Body of pancreas (tissue), 4 donors: Measurements from ENCODE around the gene TMEM266. TPM values are rescaled to one million over a fixed set of nuclear protein-coding genes. Genes with fewer than 3 reads are reported as not detected.

ENCODE experiments used
- ATAC-seq: fragments of 150-250 bp; one replicate; pipeline ENCODE4 v1.9.1; 2016
- DNase-seq, 4 donors: peaks; one replicate each; pipeline ENCODE4 v3.0.0-alpha.2; 2019
- H3K27ac ChIP-seq, 4 donors: fragments of 200-600 bp; sonication (generic); 1 replicate in 3 of 4; 2 replicates in 1 of 4; pipeline versions ENCODE4 v1.5.1 to v1.6.1; 2016 to 2019; ENCODE audit warnings: mild to moderate bottlenecking in 1 of 4, mixed read lengths in 1 of 4, moderate library complexity in 1 of 4
- H3K27me3 ChIP-seq, 2 donors: fragments of 200-600 bp; sonication (generic); one replicate each; pipeline ENCODE4 v1.6.0; 2016; ENCODE audit warnings: mild to moderate bottlenecking in 1 of 2
- H3K36me3 ChIP-seq, 2 donors: fragments of 200-600 bp; sonication (generic); replicated peaks in 1 of 2; 2 replicates each; pipeline ENCODE4 v1.5.1; 2016; ENCODE audit warnings: low read depth in 2 of 2; ENCODE audit not compliant: insufficient read depth in 1 of 2
- H3K4me1 ChIP-seq: fragments of 200-600 bp; sonication (generic); one replicate; pipeline ENCODE4 v1.6.0; 2016
- H3K4me3 ChIP-seq, 2 donors: fragments of 200-600 bp; sonication (generic); 1 replicate in 1 of 2; 2 replicates in 1 of 2; pipeline ENCODE4 v1.5.1; 2016 to 2019
- H3K9me3 ChIP-seq, 3 donors: fragments of 200-600 bp; sonication (generic); 1 replicate in 2 of 3; 2 replicates in 1 of 3; pipeline ENCODE4 v1.5.1; 2016
- CTCF ChIP-seq, 7 experiments: fragments of 450-650 bp in 4 of 7; fragments of 200-600 bp in 3 of 7; sonication (generic) in 3 of 7; IDR thresholded peaks; one replicate each; pipeline ENCODE4 v1.5.1; 2016 to 2019; ENCODE audit warnings: antibody characterized with exemption in 7 of 7
- POLR2A ChIP-seq, 3 donors: fragments of 450-650 bp; IDR thresholded peaks; one replicate each; pipeline ENCODE4 v1.6.1; 2016; ENCODE audit warnings: antibody characterized with exemption in 3 of 3, mild to moderate bottlenecking in 2 of 3
- WGBS, 2 donors: methylation state at CpG; one replicate each; pipeline ENCODE4 v1.1.5; 2017; 5-methylcytosine and 5-hydroxymethylcytosine counted together
- intact Hi-C: fragments of 100-400 bp; cut with DNase I; formaldehyde crosslinking; loops from one replicate; pipeline ENCODE4 v1.15.1; 2023
- total RNA-seq, 2 donors: library from RNA; depleted of rRNA; stranded (reverse); fragments of >200 nt; gene quantifications; one replicate each; pipeline ENCODE4 v1.1.0, GENCODE V29; 2016

Gene TMEM266
- total RNA-seq, 2 donors from 2014 or later = 0.66 to 9.1 TPM

GRCh38 chr15:76155731-76156130, 95.9 kb downstream of the TMEM266 start:
- no peak for DNase-seq
- no peak overlapping the region for H3K27ac ChIP-seq
- no peaks in the 10 kb centered on the region for H3K36me3 ChIP-seq
- H3K4me1 ChIP-seq = peaks cover 19% of the 10 kb centered on the region
- H3K27me3 ChIP-seq = no peaks in the 10 kb centered on the region
- H3K4me3 ChIP-seq = no peak overlapping the region
- ATAC-seq = no peak
- 93 to 94% methylated on average over 7 of the region's 7 CpGs for WGBS, 2 donors
- no peaks in the 10 kb centered on the region for H3K9me3 ChIP-seq
- TF ChIP-seq POLR2A (IDR thresholded peaks at IDR 0.05) (no peak), CTCF (IDR thresholded peaks at IDR 0.05) (no peak)
- intact Hi-C loops = no loop called here

GRCh38 chr15:76158226-76158625, 98.4 kb downstream of the TMEM266 start:
- no peak for TF ChIP-seq CTCF (IDR thresholded peaks at IDR 0.05)
- TF ChIP-seq POLR2A (IDR thresholded peaks at IDR 0.05) = no peak
- no peak overlapping the region for H3K4me3 ChIP-seq
- intact Hi-C loops = no loop called here
- DNase-seq (no peak), ATAC-seq (no peak)
- H3K36me3 ChIP-seq = no peaks in the 10 kb centered on the region
- H3K27me3 ChIP-seq = no peaks in the 10 kb centered on the region
- WGBS, 2 donors = 83 to 95% methylated on average over 10 of the region's 10 CpGs
- no peak overlapping the region for H3K27ac ChIP-seq
- peaks cover 31% of the 10 kb centered on the region for H3K4me1 ChIP-seq
- H3K9me3 ChIP-seq = no peaks in the 10 kb centered on the region

GRCh38 chr15:76158815-76159214, 99.0 kb downstream of the TMEM266 start:
- Histone ChIP-seq H3K27ac (no peak overlapping the region), H3K4me3 (no peak overlapping the region), H3K36me3 (no peaks in the 10 kb centered on the region), H3K4me1 (peaks cover 31% of the 10 kb centered on the region), H3K27me3 (no peaks in the 10 kb centered on the region), H3K9me3 (no peaks in the 10 kb centered on the region)
- WGBS, 2 donors = 73 to 76% methylated on average over 4 to 5 of the region's 5 CpGs
- ATAC-seq (no peak), DNase-seq (no peak)
- no peak for TF ChIP-seq POLR2A (IDR thresholded peaks at IDR 0.05)
- intact Hi-C loops = no loop called here

- DNase-seq (no peak), ATAC-seq (no peak)
- WGBS, 2 donors = 87% methylated on average over 5 of the region's 5 CpGs; no CpG with 5 or more reads in 1 of the 2 donors
- intact Hi-C loops = no loop called here
- Histone ChIP-seq H3K36me3 (no peaks in the 10 kb centered on the region), H3K9me3 (no peaks in the 10 kb centered on the region), H3K27ac (no peak overlapping the region), H3K27me3 (no peaks in the 10 kb centered on the region), H3K4me1 (peaks cover 33% of the 10 kb centered on the region), H3K4me3 (no peak overlapping the region)
- no peak for TF ChIP-seq CTCF (IDR thresholded peaks at IDR 0.05)
- TF ChIP-seq POLR2A (IDR thresholded peaks at IDR 0.05) = no peak
These were observed 99.5 kb downstream of the TMEM266 start for GRCh38 chr15:76159282-76159681.

- Histone ChIP-seq H3K9me3 (no peaks in the 10 kb centered on the region), H3K36me3 (no peaks in the 10 kb centered on the region), H3K27me3 (no peaks in the 10 kb centered on the region), H3K4me3 (no peak overlapping the region), H3K4me1 (peaks cover 35% of the 10 kb centered on the region), H3K27ac (no peak overlapping the region)
- DNase-seq (no peak), ATAC-seq (no peak)
- intact Hi-C loops = no loop called here
- no peak for TF ChIP-seq POLR2A (IDR thresholded peaks at IDR 0.05)
- no peak for TF ChIP-seq CTCF (IDR thresholded peaks at IDR 0.05)
- WGBS, 2 donors = 88 to 91% methylated on average over 22 to 24 of the region's 24 CpGs
These were observed 100.8 kb downstream of the TMEM266 start for GRCh38 chr15:76160426-76161152.
